B cell (primary cell): Measurements from ENCODE around the gene TMEM108.

Experiments
- EZH2 ChIP-seq: IDR thresholded peaks from 2 replicates; pipeline ENCODE4 v1.6.1; 2012; ENCODE audit warnings: borderline replicate concordance, low read depth, mild to moderate bottlenecking, moderate library complexity, low read length; ENCODE audit not compliant: insufficient read depth, poor library complexity, severe bottlenecking
- TF ChIP-seq, protein P1 (sequence below): fragments of 200-600 bp; IDR thresholded peaks from one replicate; pipeline ENCODE4 v1.8.0; 2022; ENCODE audit warnings: antibody characterized with exemption, mild to moderate bottlenecking

DNA sequence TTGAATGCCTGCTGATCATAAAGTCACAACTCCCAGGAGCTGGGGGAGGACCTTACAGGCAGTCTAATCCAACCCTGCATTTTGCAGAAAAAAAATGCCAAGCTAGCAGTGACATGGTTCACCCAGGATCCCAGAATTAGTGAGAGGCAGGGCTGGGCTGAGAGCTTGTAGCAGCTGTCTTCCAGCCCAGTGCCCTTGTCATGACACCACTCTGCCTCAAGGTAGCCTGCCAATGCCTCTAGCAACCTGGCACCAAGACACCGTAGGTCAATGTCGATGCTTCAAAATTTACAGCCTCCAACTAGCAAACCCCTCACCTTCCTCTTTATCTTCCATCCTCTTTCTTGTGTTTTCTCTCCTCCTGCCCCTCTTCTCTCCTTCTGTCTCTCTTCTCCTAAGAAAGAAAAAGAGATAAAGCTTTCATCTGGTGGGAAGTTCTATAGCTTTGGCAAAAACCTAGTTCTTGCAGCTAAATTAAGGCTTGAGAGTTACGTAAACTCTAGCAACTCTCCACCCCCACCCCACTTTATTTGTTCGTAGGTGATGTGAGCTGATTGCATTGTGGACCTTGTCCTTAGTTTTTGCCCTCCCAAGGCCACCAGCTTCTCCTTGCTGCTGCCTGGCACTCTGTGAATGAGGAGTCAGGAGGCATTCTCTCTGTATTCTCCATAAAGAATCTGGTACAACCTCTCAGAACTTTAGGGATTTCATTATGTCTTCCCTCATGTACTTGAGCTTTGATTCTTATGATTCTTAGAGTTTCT is 343.3 kb downstream of the TMEM108 start:
- TF ChIP-seq, protein P1, sequence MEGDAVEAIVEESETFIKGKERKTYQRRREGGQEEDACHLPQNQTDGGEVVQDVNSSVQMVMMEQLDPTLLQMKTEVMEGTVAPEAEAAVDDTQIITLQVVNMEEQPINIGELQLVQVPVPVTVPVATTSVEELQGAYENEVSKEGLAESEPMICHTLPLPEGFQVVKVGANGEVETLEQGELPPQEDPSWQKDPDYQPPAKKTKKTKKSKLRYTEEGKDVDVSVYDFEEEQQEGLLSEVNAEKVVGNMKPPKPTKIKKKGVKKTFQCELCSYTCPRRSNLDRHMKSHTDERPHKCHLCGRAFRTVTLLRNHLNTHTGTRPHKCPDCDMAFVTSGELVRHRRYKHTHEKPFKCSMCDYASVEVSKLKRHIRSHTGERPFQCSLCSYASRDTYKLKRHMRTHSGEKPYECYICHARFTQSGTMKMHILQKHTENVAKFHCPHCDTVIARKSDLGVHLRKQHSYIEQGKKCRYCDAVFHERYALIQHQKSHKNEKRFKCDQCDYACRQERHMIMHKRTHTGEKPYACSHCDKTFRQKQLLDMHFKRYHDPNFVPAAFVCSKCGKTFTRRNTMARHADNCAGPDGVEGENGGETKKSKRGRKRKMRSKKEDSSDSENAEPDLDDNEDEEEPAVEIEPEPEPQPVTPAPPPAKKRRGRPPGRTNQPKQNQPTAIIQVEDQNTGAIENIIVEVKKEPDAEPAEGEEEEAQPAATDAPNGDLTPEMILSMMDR, result no peak
- TF ChIP-seq EZH2, result no peak
